SK-N-MC (cell line): Measurements from ENCODE around the gene VPS72.

ENCODE experiments used
- EZH2 ChIP-seq: fragments of 200-600 bp; sonication (generic); IDR thresholded peaks from one replicate; pipeline ENCODE4 v1.6.1; 2017; ENCODE audit warnings: antibody characterized with exemption
- FOXP2 ChIP-seq: optimal IDR thresholded peaks from 2 replicates; pipeline ENCODE3; 2011; ENCODE audit warnings: mild to moderate bottlenecking, moderate library complexity; ENCODE audit not compliant: insufficient read depth; ENCODE audit errors: extremely low read length, control extremely low read depth
- POLR2AphosphoS5 ChIP-seq: IDR thresholded peaks from 2 replicates; pipeline ENCODE4 v1.6.1; 2012; ENCODE audit warnings: mild to moderate bottlenecking, low read depth, low read length, borderline replicate concordance

GRCh38 chr1:151143986-151144385 is 46.0 kb downstream of the VPS72 start:
- TF ChIP-seq EZH2 (no peak), POLR2AphosphoS5 (no peak), FOXP2 (no peak)
